ENCODE measurements around the gene NFIX.

- TF ChIP-seq CTCF (IDR thresholded peaks at IDR 0.05) (no peak), POLR2A (IDR thresholded peaks at IDR 0.05) (peak in 2 of 3 donors; percentile 17 to 27)
These were observed 60.2 kb downstream of the NFIX start for GRCh38 chr19:13055213-13056051.

All from body of pancreas (tissue), 4 donors.